ENCODE results near the gene ATP10D. TPM values are rescaled to one million over a fixed set of nuclear protein-coding genes. Genes with fewer than 3 reads are reported as not detected.

Gene ATP10D
- total RNA-seq, 1 experiment from 2014 or later, result 5.1 TPM

DNA sequence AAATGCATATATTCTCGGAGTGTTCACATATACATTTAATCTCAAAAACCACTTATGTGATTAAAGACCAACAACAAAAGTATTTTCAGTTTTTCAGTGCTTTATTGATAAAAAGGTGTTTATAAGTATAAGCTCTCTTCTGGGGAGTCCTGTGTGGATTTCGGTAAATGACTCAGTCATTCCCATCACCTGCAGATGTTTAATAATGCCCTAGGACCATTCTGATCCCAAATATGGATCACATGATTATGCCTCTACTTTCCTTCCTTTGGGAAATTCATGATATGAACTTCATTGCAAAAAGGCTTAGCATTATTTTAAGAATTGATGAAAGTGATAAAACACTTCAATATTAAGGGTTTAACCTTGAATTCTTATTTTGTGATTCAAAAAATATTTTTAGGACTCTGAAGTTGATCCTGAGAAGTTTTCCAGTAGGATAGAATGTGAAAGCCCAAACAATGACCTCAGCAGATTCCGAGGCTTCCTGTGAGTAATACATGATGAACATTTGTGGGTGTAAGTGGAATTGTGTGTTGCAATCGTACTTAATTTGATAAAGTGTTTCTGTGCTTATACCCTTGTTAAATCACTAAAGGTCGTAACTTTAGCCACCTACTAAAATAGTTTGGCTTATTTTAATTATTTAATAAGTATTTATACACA is 40.2 kb downstream of the ATP10D start (continued):
- TF ChIP-seq, protein P1, sequence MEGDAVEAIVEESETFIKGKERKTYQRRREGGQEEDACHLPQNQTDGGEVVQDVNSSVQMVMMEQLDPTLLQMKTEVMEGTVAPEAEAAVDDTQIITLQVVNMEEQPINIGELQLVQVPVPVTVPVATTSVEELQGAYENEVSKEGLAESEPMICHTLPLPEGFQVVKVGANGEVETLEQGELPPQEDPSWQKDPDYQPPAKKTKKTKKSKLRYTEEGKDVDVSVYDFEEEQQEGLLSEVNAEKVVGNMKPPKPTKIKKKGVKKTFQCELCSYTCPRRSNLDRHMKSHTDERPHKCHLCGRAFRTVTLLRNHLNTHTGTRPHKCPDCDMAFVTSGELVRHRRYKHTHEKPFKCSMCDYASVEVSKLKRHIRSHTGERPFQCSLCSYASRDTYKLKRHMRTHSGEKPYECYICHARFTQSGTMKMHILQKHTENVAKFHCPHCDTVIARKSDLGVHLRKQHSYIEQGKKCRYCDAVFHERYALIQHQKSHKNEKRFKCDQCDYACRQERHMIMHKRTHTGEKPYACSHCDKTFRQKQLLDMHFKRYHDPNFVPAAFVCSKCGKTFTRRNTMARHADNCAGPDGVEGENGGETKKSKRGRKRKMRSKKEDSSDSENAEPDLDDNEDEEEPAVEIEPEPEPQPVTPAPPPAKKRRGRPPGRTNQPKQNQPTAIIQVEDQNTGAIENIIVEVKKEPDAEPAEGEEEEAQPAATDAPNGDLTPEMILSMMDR (IDR thresholded peaks at IDR 0.05 in 2 of 3, conservative IDR thresholded peaks at IDR 0.05 in 1 of 3; ENCODE audit: borderline replicate concordance in 1 of 3, insufficient read depth in 1 of 3, low read depth in 2 of 3, low read length in 2 of 3), result no peak
- TF ChIP-seq JUND (IDR thresholded peaks at IDR 0.05) (0 out of 2 replicates have a peak, but pooled peaks have one; percentile 24), EGR1 (IDR thresholded peaks at IDR 0.05; ENCODE audit: low read depth) (peak; percentile 56), CEBPB (IDR thresholded peaks at IDR 0.05; ENCODE audit: low read depth) (peak; percentile 92), ELF1 (IDR thresholded peaks at IDR 0.05; ENCODE audit: borderline replicate concordance, low read depth) (no peak), EZH2phosphoT487 (IDR thresholded peaks at IDR 0.05; ENCODE audit: borderline replicate concordance) (no peak)
- TF ChIP-seq, protein P2, sequence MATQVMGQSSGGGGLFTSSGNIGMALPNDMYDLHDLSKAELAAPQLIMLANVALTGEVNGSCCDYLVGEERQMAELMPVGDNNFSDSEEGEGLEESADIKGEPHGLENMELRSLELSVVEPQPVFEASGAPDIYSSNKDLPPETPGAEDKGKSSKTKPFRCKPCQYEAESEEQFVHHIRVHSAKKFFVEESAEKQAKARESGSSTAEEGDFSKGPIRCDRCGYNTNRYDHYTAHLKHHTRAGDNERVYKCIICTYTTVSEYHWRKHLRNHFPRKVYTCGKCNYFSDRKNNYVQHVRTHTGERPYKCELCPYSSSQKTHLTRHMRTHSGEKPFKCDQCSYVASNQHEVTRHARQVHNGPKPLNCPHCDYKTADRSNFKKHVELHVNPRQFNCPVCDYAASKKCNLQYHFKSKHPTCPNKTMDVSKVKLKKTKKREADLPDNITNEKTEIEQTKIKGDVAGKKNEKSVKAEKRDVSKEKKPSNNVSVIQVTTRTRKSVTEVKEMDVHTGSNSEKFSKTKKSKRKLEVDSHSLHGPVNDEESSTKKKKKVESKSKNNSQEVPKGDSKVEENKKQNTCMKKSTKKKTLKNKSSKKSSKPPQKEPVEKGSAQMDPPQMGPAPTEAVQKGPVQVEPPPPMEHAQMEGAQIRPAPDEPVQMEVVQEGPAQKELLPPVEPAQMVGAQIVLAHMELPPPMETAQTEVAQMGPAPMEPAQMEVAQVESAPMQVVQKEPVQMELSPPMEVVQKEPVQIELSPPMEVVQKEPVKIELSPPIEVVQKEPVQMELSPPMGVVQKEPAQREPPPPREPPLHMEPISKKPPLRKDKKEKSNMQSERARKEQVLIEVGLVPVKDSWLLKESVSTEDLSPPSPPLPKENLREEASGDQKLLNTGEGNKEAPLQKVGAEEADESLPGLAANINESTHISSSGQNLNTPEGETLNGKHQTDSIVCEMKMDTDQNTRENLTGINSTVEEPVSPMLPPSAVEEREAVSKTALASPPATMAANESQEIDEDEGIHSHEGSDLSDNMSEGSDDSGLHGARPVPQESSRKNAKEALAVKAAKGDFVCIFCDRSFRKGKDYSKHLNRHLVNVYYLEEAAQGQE (IDR thresholded peaks at IDR 0.05; ENCODE audit: low read depth), result no peak

DNA sequence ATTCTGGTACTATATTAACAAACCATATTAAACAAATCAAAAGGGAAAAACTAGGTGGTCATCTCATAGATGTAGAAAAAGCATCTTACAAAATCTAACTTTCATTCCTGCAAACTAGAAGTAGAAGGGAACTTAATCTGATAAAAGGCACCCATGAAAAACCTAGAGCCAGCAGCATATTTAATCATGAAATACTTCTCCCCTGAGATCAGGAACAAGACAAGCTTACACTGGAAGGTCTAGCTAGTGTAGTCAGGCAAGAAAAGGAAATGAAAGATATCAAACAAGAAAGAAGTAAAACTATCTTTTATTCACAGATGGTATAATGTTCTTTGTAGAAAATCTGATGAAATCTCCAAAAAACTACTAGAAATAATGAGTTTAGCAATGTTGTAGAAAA is 41.2 kb downstream of the ATP10D start:
- Histone ChIP-seq H3K4me1 (ENCODE audit: control insufficient read depth in 1 of 2, insufficient read depth in 2 of 2, low read length in 2 of 2) (peaks cover 0 to 18% of the 10 kb centered on the region in 2 experiments; a peak in 3 of 4 replicates), H3K79me2 (ENCODE audit: insufficient read depth, low read length) (no peaks in the 10 kb centered on the region), H3K9ac (ENCODE audit: low read length) (no peak overlapping the region), H3K9me3 (ENCODE audit: control insufficient read depth in 1 of 2, insufficient read depth in 1 of 2, low read depth in 1 of 2, low read length in 2 of 2) (no peaks in the 10 kb centered on the region), H3K4me3 (replicated peaks in 1 of 2; ENCODE audit: low read depth in 1 of 2, low read length in 2 of 2) (no peak overlapping the region), H3K27ac (ENCODE audit: low read depth, low read length) (no peak overlapping the region), H3K9me2 (ENCODE audit: insufficient read depth) (no peaks in the 10 kb centered on the region), H4K20me1 (ENCODE audit: insufficient read depth) (no peaks in the 10 kb centered on the region), H2AFZ (ENCODE audit: low read depth, low read length, poor library complexity, severe bottlenecking) (no peak overlapping the region), H3K27me3 (ENCODE audit: insufficient read depth, low read length) (no peaks in the 10 kb centered on the region), H3K36me3 (ENCODE audit: control insufficient read depth in 1 of 2, insufficient read depth in 2 of 2, low read length in 2 of 2) (no peaks in the 10 kb centered on the region), H3K4me2 (ENCODE audit: low read length) (no peak overlapping the region; the same call in 1 of the 2 replicates)
- DNase-seq (ENCODE audit: low read depth, low spot score), result no peak
- intact Hi-C loops (cut with micrococcal nuclease), result no loop called here
- CTCF ChIA-PET, result no interaction called here
- RAD21 ChIA-PET (ENCODE audit: low non-redundant PET in 1 of 2, low total read pairs in 2 of 2, uncharacterized antibody in 2 of 2, unreplicated experiment in 2 of 2), result no interaction called here
- POLR2A ChIA-PET, result no interaction called here
- BruUV-seq (replicated peaks), result no TSS peak
- ATAC-seq, result no peak
- no peak for TF ChIP-seq EGR1 (IDR thresholded peaks at IDR 0.05; ENCODE audit: low read depth)
- no peak for TF ChIP-seq TCF7L2 (IDR thresholded peaks at IDR 0.05; ENCODE audit: borderline replicate concordance, extremely low read depth, insufficient read depth, insufficient read length)
- no peak for TF ChIP-seq SIN3A (IDR thresholded peaks at IDR 0.05; ENCODE audit: low read depth)
- TF ChIP-seq, protein P2 (IDR thresholded peaks at IDR 0.05; ENCODE audit: low read depth), result no peak
- no peak for TF ChIP-seq YY1 (IDR thresholded peaks at IDR 0.05; ENCODE audit: extremely low read depth, insufficient replicate concordance, low read depth, low read length)
- TF ChIP-seq ELF1 (IDR thresholded peaks at IDR 0.05; ENCODE audit: borderline replicate concordance, low read depth), result no peak
- TF ChIP-seq EZH2phosphoT487 (IDR thresholded peaks at IDR 0.05; ENCODE audit: borderline replicate concordance), result no peak
- TF ChIP-seq RAD21 (IDR thresholded peaks at IDR 0.05; ENCODE audit: low read depth), result no peak
- TF ChIP-seq ZNF274 (IDR thresholded peaks at IDR 0.05; ENCODE audit: low read depth, low read length), result no peak
- TF ChIP-seq FOSL1 (IDR thresholded peaks at IDR 0.05; ENCODE audit: low read depth), result no peak

Data from HCT116 (cell line).